Measurements from ENCODE around the gene CDCP2. TPM values are rescaled to one million over a fixed set of nuclear protein-coding genes. Genes with fewer than 3 reads are reported as not detected.

Gene CDCP2
- total and polyA plus RNA-seq, 2 donors (not counting 1 experiment from before 2014, with no cell fraction given): 0.25 TPM; not detected in 1

- intact Hi-C loops (cut with micrococcal nuclease): no loop called here
- POLR2A ChIA-PET: no interaction called here
- ATAC-seq (ENCODE audit: low read depth): no peak
Observed at GRCh38 chr1:54124472-54124871, 28.3 kb downstream of the CDCP2 start.

GRCh38 chr1:54122992-54123391, 29.8 kb downstream of the CDCP2 start:
- Histone ChIP-seq H3K27me3 (replicated peaks in 1 of 4; ENCODE audit: control extremely low read depth in 1 of 4, control insufficient read depth in 3 of 4, insufficient read depth in 4 of 4, low read length in 3 of 4) (peaks cover 0 to 16% (median 0%) of the 10 kb centered on the region in 4 experiments), H3K36me3 (replicated peaks in 1 of 2; ENCODE audit: control extremely low read depth in 1 of 2, control insufficient read depth in 1 of 2, extremely low read depth in 1 of 2, insufficient read depth in 2 of 2, low read length in 1 of 2) (no peaks in the 10 kb centered on the region), H3K4me2 (replicated peaks; ENCODE audit: low read depth, low read length, poor library complexity, severe bottlenecking) (no peak overlapping the region), H3K27ac (ENCODE audit: low read length in 2 of 2) (no peak overlapping the region), H3K4me3 (ENCODE audit: control extremely low read depth in 1 of 5, extremely low read depth in 1 of 5, insufficient read depth in 1 of 5, low read depth in 2 of 5, low read length in 4 of 5) (no peak overlapping the region), H3K9ac (ENCODE audit: low read length) (no peak overlapping the region), H3K4me1 (ENCODE audit: control insufficient read depth in 2 of 2, insufficient read depth in 2 of 2, low read length in 2 of 2) (peaks cover 0 to 5% of the 10 kb centered on the region in 2 donors), H4K20me1 (ENCODE audit: control insufficient read depth, insufficient read depth, low read length, poor library complexity, severe bottlenecking) (no peaks in the 10 kb centered on the region), H2AFZ (ENCODE audit: insufficient read depth, low read depth, low read length, poor library complexity, severe bottlenecking) (no peak overlapping the region), H3K79me2 (ENCODE audit: control insufficient read depth, insufficient read depth, low read length) (no peaks in the 10 kb centered on the region), H3K9me3 (ENCODE audit: control extremely low read depth in 1 of 3, control insufficient read depth in 2 of 3, insufficient read depth in 1 of 3, low read length in 2 of 3) (no peaks in the 10 kb centered on the region)
- intact Hi-C loops (cut with micrococcal nuclease): no loop called here
- no peak for TF ChIP-seq CTCF (IDR thresholded peaks at IDR 0.05)
- TF ChIP-seq EZH2 (IDR thresholded peaks at IDR 0.05; ENCODE audit: borderline replicate concordance, insufficient read depth, low read depth, low read length, poor library complexity, severe bottlenecking): no peak
- Mint-ChIP-seq H3K27ac (no peak overlapping the region), H3K4me3 (no peak overlapping the region), H3K4me1 (peaks cover 3% of the 10 kb centered on the region), H3K9me3 (ENCODE audit: insufficient read depth) (no peaks in the 10 kb centered on the region), H3K27me3 (peaks cover 8% of the 10 kb centered on the region)
- ChIA-PET CTCF (interaction anchor here (0.6 to 0.8 kb wide), 2 partner anchors 10 to 367 kb away, joined by 3 read pairs; no protein-coding TSS in a partner anchor), POLR2A (no interaction called here)
- DNase-seq (no peak), ATAC-seq (ENCODE audit: low read depth) (no peak)
- WGBS (ENCODE audit: insufficient coverage): 97% methylated on average over 5 of the region's 8 CpGs

More at GRCh38 chr1:54124472-54124871, 28.3 kb downstream of the CDCP2 start:
- Histone ChIP-seq H3K27me3 (replicated peaks in 1 of 4; ENCODE audit: control extremely low read depth in 1 of 4, control insufficient read depth in 3 of 4, insufficient read depth in 4 of 4, low read length in 3 of 4) (peaks cover 0 to 16% (median 0%) of the 10 kb centered on the region in 4 experiments), H3K36me3 (replicated peaks in 1 of 2; ENCODE audit: control extremely low read depth in 1 of 2, control insufficient read depth in 1 of 2, extremely low read depth in 1 of 2, insufficient read depth in 2 of 2, low read length in 1 of 2) (no peaks in the 10 kb centered on the region), H3K4me2 (replicated peaks; ENCODE audit: low read depth, low read length, poor library complexity, severe bottlenecking) (no peak overlapping the region), H4K20me1 (ENCODE audit: control insufficient read depth, insufficient read depth, low read length, poor library complexity, severe bottlenecking) (no peaks in the 10 kb centered on the region), H3K4me3 (ENCODE audit: control extremely low read depth in 1 of 5, extremely low read depth in 1 of 5, insufficient read depth in 1 of 5, low read depth in 2 of 5, low read length in 4 of 5) (no peak overlapping the region), H3K4me1 (ENCODE audit: control insufficient read depth in 2 of 2, insufficient read depth in 2 of 2, low read length in 2 of 2) (peaks cover 0 to 5% of the 10 kb centered on the region in 2 donors), H3K27ac (ENCODE audit: low read length in 2 of 2) (no peak overlapping the region), H3K9me3 (ENCODE audit: control extremely low read depth in 1 of 3, control insufficient read depth in 2 of 3, insufficient read depth in 1 of 3, low read length in 2 of 3) (no peaks in the 10 kb centered on the region), H3K79me2 (ENCODE audit: control insufficient read depth, insufficient read depth, low read length) (no peaks in the 10 kb centered on the region), H2AFZ (ENCODE audit: insufficient read depth, low read depth, low read length, poor library complexity, severe bottlenecking) (no peak overlapping the region), H3K9ac (ENCODE audit: low read length) (no peak overlapping the region)
- Mint-ChIP-seq H3K27me3 (peaks cover 14% of the 10 kb centered on the region), H3K4me1 (peaks cover 3% of the 10 kb centered on the region), H3K9me3 (ENCODE audit: insufficient read depth) (no peaks in the 10 kb centered on the region), H3K27ac (no peak overlapping the region), H3K4me3 (no peak overlapping the region)
- DNase-seq: no peak
- CTCF ChIA-PET: no interaction called here
- TF ChIP-seq EZH2 (IDR thresholded peaks at IDR 0.05; ENCODE audit: borderline replicate concordance, insufficient read depth, low read depth, low read length, poor library complexity, severe bottlenecking) (no peak), CTCF (IDR thresholded peaks at IDR 0.05) (no peak)
- 80% methylated on average over 6 of the region's 9 CpGs for WGBS (ENCODE audit: insufficient coverage)
